Neuronal stem cell (in vitro differentiated cells): ENCODE data around the gene SMPD4.
"Not testable (repeated sequence)": the region's sequence is repeated elsewhere in the genome, so short reads cannot be mapped to it uniquely, and the experiment has no call there.

Experiments
- DNase-seq: peaks from one replicate; pipeline ENCODE4 v3.0.0-alpha.2; 2013; ENCODE audit warnings: low spot score
- H2AFZ ChIP-seq: one replicate; pipeline ENCODE4 v1.6.1; 2013; ENCODE audit warnings: mild to moderate bottlenecking, low read length, inconsistent platforms
- H2AK5ac ChIP-seq: 2 replicates; pipeline ENCODE4 v1.6.1; 2013; ENCODE audit warnings: low read depth, mild to moderate bottlenecking, inconsistent platforms, low read length, moderate library complexity, mixed read lengths
- H2BK120ac ChIP-seq: 2 replicates; pipeline ENCODE4 v1.6.1; 2013; ENCODE audit warnings: low read depth, mild to moderate bottlenecking, inconsistent platforms, low read length, moderate library complexity, mixed read lengths
- H2BK12ac ChIP-seq: one replicate; pipeline ENCODE4 v1.6.1; 2013; ENCODE audit warnings: low read length, inconsistent platforms
- H2BK15ac ChIP-seq: 2 replicates; pipeline ENCODE4 v1.6.1; 2013; ENCODE audit warnings: mild to moderate bottlenecking, low read length, inconsistent platforms, mixed read lengths
- H2BK5ac ChIP-seq: one replicate; pipeline ENCODE4 v1.6.1; 2013; ENCODE audit warnings: inconsistent platforms, mild to moderate bottlenecking, low read length, moderate library complexity
- H3K14ac ChIP-seq: one replicate; pipeline ENCODE4 v1.6.1; 2013; ENCODE audit warnings: low read length, inconsistent platforms
- H3K18ac ChIP-seq: 2 replicates; pipeline ENCODE4 v1.6.1; 2013; ENCODE audit warnings: low read length, inconsistent platforms
- H3K23ac ChIP-seq: 2 replicates; pipeline ENCODE4 v1.6.1; 2013; ENCODE audit warnings: low read depth, mild to moderate bottlenecking, mixed read lengths, low read length, inconsistent platforms; ENCODE audit not compliant: poor library complexity
- H3K27ac ChIP-seq: replicated peaks from 3 replicates; pipeline ENCODE4 v1.5.1; 2013; ENCODE audit warnings: low read length, inconsistent platforms
- H3K27me3 ChIP-seq, 3 experiments: 2 replicates each; pipeline ENCODE4 v1.6.1; 2013; ENCODE audit warnings: low read length in 3 of 3, mild to moderate bottlenecking in 2 of 3, inconsistent platforms in 1 of 3, low read depth in 1 of 3, mixed read lengths in 1 of 3, moderate library complexity in 1 of 3; ENCODE audit not compliant: control insufficient read depth in 3 of 3, insufficient read depth in 3 of 3
- H3K36me3 ChIP-seq, 2 donors: replicated peaks in 1 of 2; 2 replicates each; pipeline ENCODE4 v1.6.1; 2013; ENCODE audit warnings: low read length in 2 of 2; ENCODE audit not compliant: control insufficient read depth in 2 of 2, insufficient read depth in 2 of 2
- H3K4ac ChIP-seq: 2 replicates; pipeline ENCODE4 v1.6.1; 2013; ENCODE audit warnings: inconsistent platforms, mild to moderate bottlenecking, low read length, moderate library complexity
- H3K4me1 ChIP-seq, 2 donors: 1 replicate in 1 of 2; 2 replicates in 1 of 2; pipeline ENCODE4 v1.6.1; 2013; ENCODE audit warnings: low read length in 2 of 2, low read depth in 1 of 2; ENCODE audit not compliant: control insufficient read depth in 2 of 2, insufficient read depth in 1 of 2
- H3K4me2 ChIP-seq: one replicate; pipeline ENCODE4 v1.6.1; 2013; ENCODE audit warnings: mild to moderate bottlenecking, low read length, inconsistent platforms; ENCODE audit not compliant: insufficient read depth, poor library complexity, severe bottlenecking
- H3K4me3 ChIP-seq, 2 donors: 2 replicates each; pipeline ENCODE4 v1.5.1; 2013; ENCODE audit warnings: low read length in 2 of 2, mild to moderate bottlenecking in 2 of 2, inconsistent platforms in 1 of 2, moderate library complexity in 1 of 2
- H3K79me1 ChIP-seq: one replicate; pipeline ENCODE4 v1.6.1; 2013; ENCODE audit warnings: low read depth, mild to moderate bottlenecking, inconsistent platforms, low read length, moderate library complexity
- H3K9ac ChIP-seq: one replicate; pipeline ENCODE4 v1.6.1; 2013; ENCODE audit warnings: mild to moderate bottlenecking, low read depth, low read length, inconsistent platforms; ENCODE audit not compliant: poor library complexity
- H3K9me3 ChIP-seq, 2 donors: replicated peaks in 1 of 2; 2 replicates each; pipeline versions ENCODE3 to v1.6.1; 2013; ENCODE audit warnings: low read length in 2 of 2, mild to moderate bottlenecking in 2 of 2, inconsistent platforms in 1 of 2, low read depth in 1 of 2, mixed read lengths in 1 of 2, moderate library complexity in 1 of 2; ENCODE audit not compliant: control insufficient read depth in 2 of 2, insufficient read depth in 1 of 2
- H4K8ac ChIP-seq: one replicate; pipeline ENCODE4 v1.6.1; 2013; ENCODE audit warnings: low read depth, mild to moderate bottlenecking, inconsistent platforms, low read length, moderate library complexity
- H4K91ac ChIP-seq: one replicate; pipeline ENCODE4 v1.6.1; 2013; ENCODE audit warnings: low read length, low read depth, mild to moderate bottlenecking, inconsistent platforms; ENCODE audit not compliant: poor library complexity
- WGBS, 2 donors: extraction: QIAGEN DNeasy Blood & Tissue Kit; methylation state at CpG; one replicate each; pipeline ENCODE4 v1.1.7; 2013; ENCODE audit warnings: missing lambda C conversion rate in 2 of 2, mixed read lengths in 1 of 2; ENCODE audit not compliant: insufficient read length in 2 of 2, insufficient replicate concordance in 1 of 2; ENCODE audit errors: extremely low coverage in 2 of 2; 5-methylcytosine and 5-hydroxymethylcytosine counted together

SMPD4 gene

GRCh38 chr2:130158631-130159030, 22.8 kb downstream of the SMPD4 start:
- Histone ChIP-seq H4K91ac (no peak overlapping the region), H2BK12ac (no peak overlapping the region), H3K4me3 (no peak overlapping the region), H2BK15ac (no peak overlapping the region), H3K23ac (no peak overlapping the region), H3K4me1 (no peaks in the 10 kb centered on the region), H4K8ac (no peak overlapping the region), H3K4me2 (no peak overlapping the region), H3K14ac (no peak overlapping the region), H2AFZ (no peak overlapping the region), H3K79me1 (peaks cover 3% of the 10 kb centered on the region), H3K9me3 (no peaks in the 10 kb centered on the region), H3K9ac (no peak overlapping the region), H2BK120ac (no peak overlapping the region), H3K27ac (no peak overlapping the region), H2AK5ac (no peak overlapping the region), H2BK5ac (no peak overlapping the region), H3K18ac (no peak overlapping the region), H3K27me3 (no peaks in the 10 kb centered on the region), H3K36me3 (peaks cover 7 to 64% of the 10 kb centered on the region in 2 donors), H3K4ac (no peak overlapping the region)
- DNase-seq, result no peak
- WGBS, 2 donors, result no CpG with 5 or more reads among the region's 9 CpGs

- not testable (repeated sequence) for H2BK5ac ChIP-seq, H2BK12ac ChIP-seq, H3K27ac ChIP-seq, H4K8ac ChIP-seq, H3K27me3 ChIP-seq, H3K18ac ChIP-seq, H3K9ac ChIP-seq, H4K91ac ChIP-seq, H2BK120ac ChIP-seq, H2AFZ ChIP-seq, H3K4ac ChIP-seq, H3K4me2 ChIP-seq, H3K9me3 ChIP-seq, H3K4me3 ChIP-seq, H2BK15ac ChIP-seq, H3K79me1 ChIP-seq, H2AK5ac ChIP-seq, H3K4me1 ChIP-seq, H3K23ac ChIP-seq, H3K14ac ChIP-seq, DNase-seq
- peaks cover 7 to 64% of the 10 kb centered on the region in 2 donors for H3K36me3 ChIP-seq
- WGBS, 2 donors, result no CpG with 5 or more reads among the region's 13 CpGs
Observed at GRCh38 chr2:130157825-130158514, 23.4 kb downstream of the SMPD4 start.

GRCh38 chr2:130157354-130157753, 24.0 kb downstream of the SMPD4 start:
- peaks cover 8 to 63% of the 10 kb centered on the region in 2 donors for H3K36me3 ChIP-seq
- H3K4me1 ChIP-seq, H2BK5ac ChIP-seq, H3K9me3 ChIP-seq, H3K79me1 ChIP-seq, H2AK5ac ChIP-seq, DNase-seq, H2BK12ac ChIP-seq, H2BK15ac ChIP-seq, H4K8ac ChIP-seq, H3K4ac ChIP-seq, H3K14ac ChIP-seq, H3K4me2 ChIP-seq, H3K18ac ChIP-seq, H3K27me3 ChIP-seq, H2AFZ ChIP-seq, H3K23ac ChIP-seq, H3K9ac ChIP-seq, H3K4me3 ChIP-seq, H2BK120ac ChIP-seq, H3K27ac ChIP-seq, H4K91ac ChIP-seq: not testable (repeated sequence)
- WGBS, 2 donors, result no CpG with 5 or more reads among the region's 12 CpGs

GRCh38 chr2:130156624-130157004, 24.8 kb downstream of the SMPD4 start:
- H3K27me3 ChIP-seq, result no peaks in the 10 kb centered on the region
- no peak overlapping the region for H3K14ac ChIP-seq
- H3K23ac ChIP-seq, result no peak overlapping the region
- no peak overlapping the region for H3K4me2 ChIP-seq
- no peak overlapping the region for H2BK12ac ChIP-seq
- peaks cover 12 to 68% of the 10 kb centered on the region in 2 donors for H3K36me3 ChIP-seq
- H4K91ac ChIP-seq, result no peak overlapping the region
- peaks cover 4% of the 10 kb centered on the region for H3K79me1 ChIP-seq
- H4K8ac ChIP-seq, result no peak overlapping the region
- no peak overlapping the region for H3K4me3 ChIP-seq
- H2BK120ac ChIP-seq, result no peak overlapping the region
- H2BK5ac ChIP-seq, result no peak overlapping the region
- no peaks in the 10 kb centered on the region for H3K4me1 ChIP-seq
- H3K18ac ChIP-seq, result no peak overlapping the region
- DNase-seq, result no peak
- H2AK5ac ChIP-seq, result no peak overlapping the region
- WGBS, 2 donors, result no CpG with 5 or more reads among the region's 9 CpGs
- no peak overlapping the region for H3K9ac ChIP-seq
- no peak overlapping the region for H3K4ac ChIP-seq
- H2BK15ac ChIP-seq, result no peak overlapping the region
- H2AFZ ChIP-seq, result no peak overlapping the region
- no peaks in the 10 kb centered on the region for H3K9me3 ChIP-seq
- no peak overlapping the region for H3K27ac ChIP-seq
